GM12875 (cell line): ENCODE data around the gene ELOA.
A peak's percentile ranks its signal among the peaks of the same experiment; 100 is the strongest.
"Not testable (repeated sequence)": the region's sequence is repeated elsewhere in the genome, so short reads cannot be mapped to it uniquely, and the experiment has no call there.

Source experiments
- H3K4me3 ChIP-seq: one replicate; pipeline ENCODE4 v1.5.1; 2011; ENCODE audit warnings: low read depth, low read length, control low read depth
- TF ChIP-seq, protein P1 (sequence below): IDR thresholded peaks from 2 replicates; pipeline ENCODE4 v1.5.1; 2011; ENCODE audit warnings: low read depth, mild to moderate bottlenecking, control low read depth, inconsistent platforms, low read length, moderate library complexity, borderline replicate concordance; ENCODE audit not compliant: insufficient read depth

Gene ELOA

DNA sequence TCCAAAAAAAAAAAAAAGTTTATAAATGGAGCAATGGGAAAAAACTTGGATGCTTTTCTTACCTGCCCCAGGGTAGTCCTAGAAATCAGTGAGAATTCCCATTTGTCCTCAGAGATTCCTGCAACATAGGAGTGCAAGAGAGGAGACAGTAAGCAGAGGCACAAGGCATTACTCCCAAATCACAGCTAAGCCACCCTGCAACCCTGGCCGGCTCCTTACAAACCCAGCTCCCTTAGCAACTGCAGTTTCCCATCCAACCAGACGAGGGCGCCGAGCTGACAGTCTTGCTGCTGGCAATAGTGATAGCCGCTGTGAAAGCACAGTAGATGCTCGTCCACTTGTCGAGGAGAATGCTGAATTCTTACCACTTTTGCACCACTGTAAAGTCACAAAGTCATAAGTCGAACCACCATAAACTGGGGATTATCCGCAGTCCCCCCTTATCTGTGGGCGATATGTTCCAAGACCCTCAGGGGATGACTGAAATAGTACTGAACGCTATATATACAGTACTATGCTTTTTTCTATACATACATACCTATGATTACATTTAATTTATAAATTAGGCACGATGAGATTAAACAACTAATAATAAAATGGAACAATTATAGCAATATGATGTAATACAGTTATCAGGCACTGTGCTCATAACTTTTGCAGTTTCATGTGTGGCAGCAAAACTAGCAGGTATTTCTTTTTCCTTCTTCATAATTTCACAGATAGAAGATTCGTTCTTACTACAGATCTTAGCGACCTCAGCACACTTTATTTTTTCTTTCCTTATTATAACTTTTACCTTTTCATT lies 29.0 kb downstream of the ELOA start:
- H3K4me3 ChIP-seq: no peak overlapping the region
- TF ChIP-seq, protein P1, sequence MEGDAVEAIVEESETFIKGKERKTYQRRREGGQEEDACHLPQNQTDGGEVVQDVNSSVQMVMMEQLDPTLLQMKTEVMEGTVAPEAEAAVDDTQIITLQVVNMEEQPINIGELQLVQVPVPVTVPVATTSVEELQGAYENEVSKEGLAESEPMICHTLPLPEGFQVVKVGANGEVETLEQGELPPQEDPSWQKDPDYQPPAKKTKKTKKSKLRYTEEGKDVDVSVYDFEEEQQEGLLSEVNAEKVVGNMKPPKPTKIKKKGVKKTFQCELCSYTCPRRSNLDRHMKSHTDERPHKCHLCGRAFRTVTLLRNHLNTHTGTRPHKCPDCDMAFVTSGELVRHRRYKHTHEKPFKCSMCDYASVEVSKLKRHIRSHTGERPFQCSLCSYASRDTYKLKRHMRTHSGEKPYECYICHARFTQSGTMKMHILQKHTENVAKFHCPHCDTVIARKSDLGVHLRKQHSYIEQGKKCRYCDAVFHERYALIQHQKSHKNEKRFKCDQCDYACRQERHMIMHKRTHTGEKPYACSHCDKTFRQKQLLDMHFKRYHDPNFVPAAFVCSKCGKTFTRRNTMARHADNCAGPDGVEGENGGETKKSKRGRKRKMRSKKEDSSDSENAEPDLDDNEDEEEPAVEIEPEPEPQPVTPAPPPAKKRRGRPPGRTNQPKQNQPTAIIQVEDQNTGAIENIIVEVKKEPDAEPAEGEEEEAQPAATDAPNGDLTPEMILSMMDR: peak; percentile 97

DNA sequence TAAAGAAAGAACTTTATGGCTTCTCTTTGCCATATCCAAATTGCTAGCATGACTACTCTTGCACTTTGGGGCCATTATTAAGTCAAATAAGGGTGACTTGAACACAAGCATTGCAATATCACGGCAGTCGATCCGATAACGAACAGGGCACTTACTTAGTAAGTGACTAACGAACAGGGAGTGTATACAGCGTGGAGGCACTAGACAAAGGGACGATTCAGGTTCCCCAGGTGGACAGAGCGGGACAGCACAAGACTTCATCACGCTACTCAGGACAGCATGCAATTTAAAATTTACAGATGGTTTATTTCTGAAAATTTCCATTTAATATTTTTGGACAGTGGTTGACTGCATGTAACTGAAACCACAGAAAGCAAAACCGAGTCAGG lies 29.6 kb downstream of the ELOA start:
- H3K4me3 ChIP-seq: no peak overlapping the region
- TF ChIP-seq, protein P1: no peak

DNA sequence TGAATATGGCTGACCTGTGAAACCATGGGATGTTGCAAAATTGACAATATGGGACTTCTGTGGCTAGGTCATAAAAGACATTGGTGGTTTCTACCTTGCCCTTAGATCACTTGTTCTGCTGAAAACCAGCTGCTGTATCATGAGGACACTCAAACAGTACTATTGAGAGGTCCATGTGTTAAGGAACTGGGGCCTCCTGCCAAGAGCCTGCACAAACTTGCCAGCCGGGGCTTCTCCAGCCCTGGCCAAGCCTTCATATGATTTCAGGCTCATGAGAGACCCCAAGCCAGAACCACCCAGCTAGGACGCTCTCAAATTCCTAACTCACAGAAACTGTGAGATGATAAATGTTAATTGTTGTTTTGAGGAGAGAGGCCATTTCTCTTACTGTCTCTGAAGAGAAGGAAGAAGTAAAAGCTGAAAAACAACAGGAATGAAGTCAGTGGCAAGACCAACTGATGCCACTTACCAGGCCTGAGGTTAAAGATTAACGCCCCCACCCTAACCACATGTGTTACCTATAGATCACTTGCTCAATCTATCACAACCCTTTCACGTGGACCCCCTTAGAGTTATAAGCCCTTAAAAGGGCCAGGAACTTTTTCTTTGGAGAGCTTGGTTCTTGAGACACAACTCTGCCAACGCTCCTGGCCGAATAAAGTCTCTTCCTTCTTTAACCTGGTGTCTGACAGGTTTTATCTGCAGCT lies 31.1 kb downstream of the ELOA start:
- H3K4me3 ChIP-seq: no peak overlapping the region
- TF ChIP-seq, protein P1: no peak

DNA sequence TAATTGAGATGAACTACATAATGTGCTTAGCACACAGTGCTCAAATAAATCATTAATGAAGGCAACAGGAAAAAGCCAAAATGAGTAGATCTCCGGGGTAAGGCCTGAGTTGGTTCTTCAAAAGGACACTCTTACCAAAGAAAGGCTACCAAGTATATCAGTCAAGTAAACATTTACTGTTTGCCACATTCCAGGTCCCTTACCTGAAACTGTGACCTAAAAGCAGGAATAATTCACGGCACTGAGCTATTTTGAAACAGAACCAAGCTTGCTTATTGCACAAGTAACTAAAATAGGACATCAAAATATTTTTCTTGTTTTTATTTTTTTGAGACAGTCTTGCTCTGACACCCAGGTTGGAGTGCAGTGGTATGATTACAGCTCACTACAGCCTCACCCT lies 32.9 kb downstream of the ELOA start:
- H3K4me3 ChIP-seq: no peak overlapping the region
- TF ChIP-seq, protein P1: no peak

DNA sequence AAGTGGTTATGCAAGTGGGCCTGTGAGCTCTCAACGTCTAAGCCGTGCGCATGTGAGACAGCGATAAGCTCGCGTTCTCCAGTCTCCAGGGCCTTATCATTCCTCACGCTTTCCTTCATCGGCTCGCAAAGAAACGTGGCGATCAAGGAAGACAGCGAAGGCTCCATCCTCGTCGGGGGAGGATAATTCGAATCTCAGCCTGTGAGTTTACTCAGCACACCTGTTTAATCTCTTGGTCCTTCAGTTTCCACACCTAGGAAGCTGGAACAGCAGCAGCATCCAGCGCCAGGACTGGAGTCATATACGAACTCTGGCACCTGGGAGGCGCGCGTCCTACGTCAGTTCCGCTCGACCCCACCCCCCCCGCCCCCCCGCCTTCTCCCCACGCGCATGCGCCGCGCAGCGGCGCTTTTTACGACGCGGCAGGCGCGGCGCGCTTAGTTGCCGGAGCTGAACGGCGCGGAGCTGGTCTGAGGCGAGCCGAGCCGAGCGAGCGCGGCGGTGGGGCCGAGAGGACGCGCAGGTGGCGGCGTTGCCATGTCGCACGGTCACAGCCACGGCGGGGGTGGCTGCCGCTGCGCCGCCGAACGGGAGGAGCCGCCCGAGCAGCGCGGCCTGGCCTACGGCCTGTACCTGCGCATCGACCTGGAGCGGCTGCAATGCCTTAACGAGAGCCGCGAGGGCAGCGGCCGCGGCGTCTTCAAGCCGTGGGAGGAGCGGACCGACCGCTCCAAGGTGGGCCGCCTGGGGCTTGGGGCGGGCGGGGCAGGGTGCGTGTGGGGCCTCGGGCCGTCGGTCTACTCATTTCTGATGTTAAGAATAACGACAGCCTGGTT lies 34.9 kb downstream of the ELOA start, which contains the start of gene PITHD1:
Gene PITHD1, plus strand, starts transcription at position 440 of the 836 bp plus-strand sequence. Its CDS starts 98 bp downstream, at position 538.
- TF ChIP-seq, protein P1: no peak
- peak within 1 kb of the TSS; percentile 88 for H3K4me3 ChIP-seq

DNA sequence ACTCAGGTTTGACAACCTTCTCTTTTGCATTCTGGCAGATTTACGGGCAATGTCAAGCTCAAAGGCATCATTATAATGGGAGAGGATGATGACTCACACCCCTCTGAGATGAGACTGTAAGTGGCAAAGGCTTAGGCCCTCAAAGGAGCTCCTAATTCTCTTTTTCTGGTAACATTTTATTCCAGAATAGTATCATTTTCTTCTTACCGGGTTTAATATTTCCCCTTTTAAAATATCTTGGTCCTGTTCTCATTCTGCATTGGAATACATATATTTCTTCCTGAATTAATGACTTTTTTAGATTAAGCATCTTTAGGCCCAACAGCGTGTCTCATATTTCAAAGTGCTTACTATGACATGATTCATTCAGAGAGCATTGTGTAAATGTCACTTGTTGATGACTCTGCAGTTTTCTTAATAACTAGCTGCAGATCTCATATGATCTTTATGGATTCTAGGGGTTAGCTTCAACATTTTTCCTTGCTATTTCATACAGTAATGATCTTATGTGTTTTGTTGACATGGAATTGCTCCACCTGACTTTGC lies 36.6 kb downstream of the ELOA start:
- no peak overlapping the region for H3K4me3 ChIP-seq
- TF ChIP-seq, protein P1: no peak

DNA sequence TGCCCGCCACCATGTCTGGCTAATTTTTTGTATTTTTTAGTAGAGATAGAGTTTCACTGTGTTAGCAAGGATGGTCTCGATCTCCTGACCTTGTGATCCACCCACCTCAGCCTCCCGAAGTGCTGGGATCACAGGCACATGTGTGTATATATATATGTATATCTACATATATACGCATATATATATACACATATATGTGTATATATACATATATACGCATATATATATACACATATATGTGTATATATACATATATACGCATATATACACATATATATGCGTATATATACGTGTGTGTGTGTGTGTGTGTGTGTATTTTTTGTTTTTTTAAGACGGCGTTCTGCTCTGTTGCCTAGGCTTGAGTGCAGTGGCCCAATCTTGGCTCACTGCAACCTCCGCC lies 39.9 kb downstream of the ELOA start:
- not testable (repeated sequence) for H3K4me3 ChIP-seq
